HCT116 (cell line): ENCODE measurements around the gene KCNJ16. TPM values are rescaled to one million over a fixed set of nuclear protein-coding genes. Genes with fewer than 3 reads are reported as not detected.

Source experiments
- ATAC-seq: fragments of 200-7000 bp; cut with Tn5 transposase; 2 replicates; pipeline ENCODE4 v1.9.1; 2020; ENCODE audit warnings: mild to moderate bottlenecking, moderate library complexity
- BruUV-seq: library from RNA; stranded (reverse); fragments of 400-500 nt; replicated peaks from 2 replicates; lab custom pipeline; 2021; lab: Mats Ljungman, UMichigan
- CTCF ChIA-PET: fragments of 300-600 bp; sonication (Branson Sonifier 250); formaldehyde crosslinking; loops from one replicate; lab custom pipeline; 2021; ENCODE audit warnings: antibody characterized with exemption; lab: Charles Lee
- POLR2A ChIA-PET: fragments of 300-600, 350-600 bp; sonication (Branson Sonifier 250); formaldehyde crosslinking; loops from one replicate; lab custom pipeline; 2021; ENCODE audit warnings: antibody characterized with exemption; lab: Charles Lee
- RAD21 ChIA-PET, 2 experiments: fragments of 300-600 bp; sonication (Branson Sonifier 250); formaldehyde crosslinking; loops; one replicate each; lab custom pipeline; 2023; ENCODE audit warnings: low total read pairs in 2 of 2; ENCODE audit not compliant: uncharacterized antibody in 2 of 2, unreplicated experiment in 2 of 2, low non-redundant PET in 1 of 2; lab: Charles Lee
- DNase-seq: peaks from one replicate; pipeline ENCODE4 v3.0.0-alpha.2; 2010; ENCODE audit warnings: low read depth, low spot score
- H2AFZ ChIP-seq: fragments of 200-600 bp; shearing (Covaris generic), sonication (generic); 2 replicates; pipeline ENCODE4 v1.6.1; 2017; ENCODE audit warnings: low read depth, mixed run types, mixed read lengths, antibody characterized with exemption, low read length; ENCODE audit not compliant: poor library complexity, severe bottlenecking
- H3K27ac ChIP-seq: 2 replicates; pipeline ENCODE4 v1.5.1; 2012; ENCODE audit warnings: low read depth, low read length
- H3K27me3 ChIP-seq: fragments of 200-600 bp; sonication (generic); 2 replicates; pipeline ENCODE4 v1.6.1; 2016; ENCODE audit warnings: mixed run types, low read length, mixed read lengths; ENCODE audit not compliant: insufficient read depth
- H3K36me3 ChIP-seq, 2 experiments: fragments of 200-500 bp in 1 of 2; fragments of 200-600 bp in 1 of 2; sonication (Bioruptor generic) in 1 of 2; sonication (generic) in 1 of 2; 2 replicates each; pipeline versions ENCODE4 v1.5.1 to v1.6.1; 2014 to 2016; ENCODE audit warnings: low read length in 2 of 2, inconsistent platforms in 1 of 2, mixed read lengths in 1 of 2, mixed run types in 1 of 2; ENCODE audit not compliant: insufficient read depth in 2 of 2, control insufficient read depth in 1 of 2
- H3K4me1 ChIP-seq, 2 experiments: fragments of 200-600 bp in 1 of 2; sonication (generic) in 1 of 2; 2 replicates each; pipeline versions ENCODE4 v1.5.1 to v1.6.1; 2012 to 2017; ENCODE audit warnings: low read length in 2 of 2, inconsistent platforms in 1 of 2, mild to moderate bottlenecking in 1 of 2, mixed read lengths in 1 of 2, mixed run types in 1 of 2, moderate library complexity in 1 of 2; ENCODE audit not compliant: insufficient read depth in 2 of 2, control insufficient read depth in 1 of 2
- H3K4me2 ChIP-seq: fragments of 200-600 bp; sonication (generic); 2 replicates; pipeline ENCODE4 v1.6.1; 2017; ENCODE audit warnings: mixed run types, low read length, mixed read lengths
- H3K4me3 ChIP-seq, 2 experiments: fragments of 200-600 bp in 1 of 2; sonication (generic) in 1 of 2; replicated peaks in 1 of 2; 2 replicates each; pipeline ENCODE4 v1.5.1; 2011 to 2016; ENCODE audit warnings: low read length in 2 of 2, control low read depth in 1 of 2, low read depth in 1 of 2, mild to moderate bottlenecking in 1 of 2, mixed read lengths in 1 of 2, mixed run types in 1 of 2
- H3K79me2 ChIP-seq: fragments of 200-600 bp; sonication (generic); 2 replicates; pipeline ENCODE4 v1.6.1; 2017; ENCODE audit warnings: mild to moderate bottlenecking, mixed run types, low read length, moderate library complexity, mixed read lengths; ENCODE audit not compliant: insufficient read depth
- H3K9ac ChIP-seq: fragments of 200-600 bp; sonication (generic); 2 replicates; pipeline ENCODE4 v1.6.1; 2016; ENCODE audit warnings: low read length, mixed read lengths
- H3K9me2 ChIP-seq: fragments of 200-600 bp; sonication (generic), shearing (Covaris generic); 2 replicates; pipeline ENCODE4 v1.6.1; 2017; ENCODE audit warnings: mixed run types, mild to moderate bottlenecking, moderate library complexity; ENCODE audit not compliant: insufficient read depth
- H3K9me3 ChIP-seq, 2 experiments: fragments of 200-500 bp in 1 of 2; fragments of 200-600 bp in 1 of 2; sonication (Bioruptor generic) in 1 of 2; sonication (generic) in 1 of 2; 2 replicates each; pipeline ENCODE4 v1.6.1; 2014 to 2017; ENCODE audit warnings: low read length in 2 of 2, mixed read lengths in 2 of 2, inconsistent platforms in 1 of 2, low read depth in 1 of 2, mild to moderate bottlenecking in 1 of 2, mixed run types in 1 of 2, moderate library complexity in 1 of 2; ENCODE audit not compliant: control insufficient read depth in 1 of 2, insufficient read depth in 1 of 2
- H4K20me1 ChIP-seq: fragments of 200-600 bp; sonication (generic), shearing (Covaris generic); 2 replicates; pipeline ENCODE4 v1.6.1; 2017; ENCODE audit warnings: mixed run types, mild to moderate bottlenecking, moderate library complexity; ENCODE audit not compliant: insufficient read depth
- ATF3 ChIP-seq: IDR thresholded peaks from 2 replicates; pipeline ENCODE4 v1.6.1; 2012
- CBX3 ChIP-seq: IDR thresholded peaks from 2 replicates; pipeline ENCODE4 v1.6.1; 2012; ENCODE audit warnings: low read depth
- CTCF ChIP-seq, 3 experiments: fragments of 200-600 bp in 1 of 3; sonication (generic) in 1 of 3; IDR thresholded peaks in 2 of 3; conservative IDR thresholded peaks in 1 of 3; 2 replicates each; pipeline ENCODE4 v1.5.1; 2012 to 2017; ENCODE audit warnings: low read depth in 2 of 3, low read length in 2 of 3, antibody characterized with exemption in 1 of 3, borderline replicate concordance in 1 of 3, control low read depth in 1 of 3, mild to moderate bottlenecking in 1 of 3, mixed read lengths in 1 of 3, mixed run types in 1 of 3, moderate library complexity in 1 of 3; ENCODE audit not compliant: insufficient read depth in 1 of 3
- EGR1 ChIP-seq: IDR thresholded peaks from 2 replicates; pipeline ENCODE4 v1.6.1; 2012; ENCODE audit warnings: low read depth
- ELF1 ChIP-seq: IDR thresholded peaks from 2 replicates; pipeline ENCODE4 v1.6.1; 2012; ENCODE audit warnings: low read depth, borderline replicate concordance
- EZH2 ChIP-seq: fragments of 200-600 bp; sonication (generic); IDR thresholded peaks from 2 replicates; pipeline ENCODE4 v1.6.1; 2017; ENCODE audit warnings: antibody characterized with exemption, mixed run types
- FOSL1 ChIP-seq: IDR thresholded peaks from 2 replicates; pipeline ENCODE4 v1.6.1; 2012; ENCODE audit warnings: low read depth
- POLR2A ChIP-seq: IDR thresholded peaks from 2 replicates; pipeline ENCODE4 v1.7.0; 2011; ENCODE audit warnings: borderline replicate concordance; ENCODE audit not compliant: insufficient read depth, insufficient read length; ENCODE audit errors: extremely low read depth
- POLR2AphosphoS5 ChIP-seq: IDR thresholded peaks from 2 replicates; pipeline ENCODE4 v1.6.1; 2011; ENCODE audit warnings: mild to moderate bottlenecking, low read depth, low read length, moderate library complexity
- RAD21 ChIP-seq: IDR thresholded peaks from 2 replicates; pipeline ENCODE4 v1.6.1; 2012; ENCODE audit warnings: low read depth, mild to moderate bottlenecking
- REST ChIP-seq: IDR thresholded peaks from 2 replicates; pipeline ENCODE4 v1.6.1; 2012; ENCODE audit warnings: low read depth
- SIN3A ChIP-seq: IDR thresholded peaks from 2 replicates; pipeline ENCODE4 v1.6.1; 2012; ENCODE audit warnings: low read depth
- YY1 ChIP-seq: IDR thresholded peaks from 2 replicates; pipeline ENCODE4 v1.6.1; 2011; ENCODE audit warnings: low read length, low read depth, moderate library complexity, mild to moderate bottlenecking; ENCODE audit not compliant: insufficient replicate concordance; ENCODE audit errors: extremely low read depth
- ZBTB33 ChIP-seq: IDR thresholded peaks from 2 replicates; pipeline ENCODE4 v1.6.1; 2011; ENCODE audit warnings: mild to moderate bottlenecking, low read length, moderate library complexity; ENCODE audit not compliant: insufficient replicate concordance; ENCODE audit errors: extremely low read depth
- ZNF274 ChIP-seq: fragments of 200-500 bp; sonication (Bioruptor generic); IDR thresholded peaks from 2 replicates; pipeline ENCODE4 v1.6.1; 2014; ENCODE audit warnings: mild to moderate bottlenecking, low read depth, low read length, inconsistent platforms
- intact Hi-C: fragments of 100-400 bp; cut with micrococcal nuclease; formaldehyde crosslinking; loops from 2 replicates; pipeline ENCODE4 v1.10.0; 2022
- total RNA-seq: library from RNA; stranded (reverse); gene quantifications from one replicate; pipeline ENCODE4 v1.2.1, GENCODE V29; 2021; ENCODE audit not compliant: unreplicated experiment

The KCNJ16 gene
- total RNA-seq, 1 experiment from 2014 or later, result not detected

- peaks cover 4 to 38% of the 10 kb centered on the region in 2 experiments; a peak in 2 of 4 replicates for H3K9me3 ChIP-seq
- H3K9ac ChIP-seq, result no peak overlapping the region
- BruUV-seq, result no TSS peak
- H3K36me3 ChIP-seq, result no peaks in the 10 kb centered on the region
- H3K4me2 ChIP-seq, result no peak overlapping the region
- ChIA-PET RAD21 (no interaction called here), POLR2A (no interaction called here), CTCF (no interaction called here)
- no peaks in the 10 kb centered on the region for H3K4me1 ChIP-seq
- H4K20me1 ChIP-seq, result no peaks in the 10 kb centered on the region
- H3K4me3 ChIP-seq, result no peak overlapping the region
- DNase-seq (no peak), ATAC-seq (no peak)
- H3K9me2 ChIP-seq, result no peaks in the 10 kb centered on the region
- H2AFZ ChIP-seq, result no peak overlapping the region
- no peaks in the 10 kb centered on the region for H3K79me2 ChIP-seq
- H3K27ac ChIP-seq, result no peak overlapping the region
- no peaks in the 10 kb centered on the region for H3K27me3 ChIP-seq
- intact Hi-C loops, result no loop called here
- TF ChIP-seq ZNF274, result no peak
- no peak for TF ChIP-seq YY1
- no peak for TF ChIP-seq SIN3A
- no peak for TF ChIP-seq POLR2A
- no peak for TF ChIP-seq CTCF (IDR thresholded peaks at IDR 0.05 in 2 of 3, conservative IDR thresholded peaks at IDR 0.05 in 1 of 3; ENCODE audit: borderline replicate concordance in 1 of 3, insufficient read depth in 1 of 3, low read depth in 2 of 3, low read length in 2 of 3)
- TF ChIP-seq POLR2AphosphoS5, result no peak
- TF ChIP-seq EZH2, result no peak
- TF ChIP-seq ZBTB33, result no peak
- TF ChIP-seq RAD21, result no peak
- TF ChIP-seq EGR1, result no peak
- TF ChIP-seq REST, result no peak
- TF ChIP-seq CBX3, result no peak
- TF ChIP-seq FOSL1, result no peak
- TF ChIP-seq ATF3, result no peak
- TF ChIP-seq ELF1, result no peak
These were observed 14.6 kb upstream of the KCNJ16 start for GRCh38 chr17:70060415-70060814.
